Myocyte (in vitro differentiated cells): Measurements from ENCODE around the gene ALX4. TPM values are rescaled to one million over a fixed set of nuclear protein-coding genes. Genes with fewer than 3 reads are reported as not detected.
A peak's percentile ranks its signal among the peaks of the same experiment; 100 is the strongest.

Source experiments
- DNase-seq: peaks from one replicate; pipeline ENCODE4 v3.0.0-alpha.2; 2012; ENCODE audit warnings: low read depth
- total RNA-seq: library from RNA; depleted of rRNA; stranded (reverse); fragments of >200 nt; gene quantifications from 2 replicates; pipeline ENCODE4 v1.2.3, GENCODE V29; 2014

The ALX4 gene
- total RNA-seq, 1 donor from 2014 or later, result not detected

- no peak for DNase-seq
Observed at GRCh38 chr11:44268614-44269080, 41.3 kb downstream of the ALX4 start.

GRCh38 chr11:44267750-44268613 is 42.0 kb downstream of the ALX4 start:
- no peak for DNase-seq

- no peak for DNase-seq
Observed at GRCh38 chr11:44267006-44267749, 42.8 kb downstream of the ALX4 start.

- DNase-seq, result no peak
Observed at GRCh38 chr11:44266056-44266780, 43.7 kb downstream of the ALX4 start.

- DNase-seq, result no peak
Observed at GRCh38 chr11:44264761-44265160, 45.2 kb downstream of the ALX4 start.

GRCh38 chr11:44264438-44264749 is 45.5 kb downstream of the ALX4 start:
- no peak for DNase-seq

- DNase-seq, result no peak
Observed at GRCh38 chr11:44263738-44264437, 46.1 kb downstream of the ALX4 start.

GRCh38 chr11:44261800-44262591 is 47.9 kb downstream of the ALX4 start:
- DNase-seq, result no peak

- DNase-seq, result peak; percentile 60
Observed at GRCh38 chr11:44260081-44260480, 49.9 kb downstream of the ALX4 start.

GRCh38 chr11:44258839-44259420 is 51.0 kb downstream of the ALX4 start:
- DNase-seq, result peak; percentile 84

- DNase-seq, result peak; percentile 83
Observed at GRCh38 chr11:44258190-44258489, 51.8 kb downstream of the ALX4 start.

GRCh38 chr11:44257338-44258189 is 52.4 kb downstream of the ALX4 start:
- no peak for DNase-seq

- DNase-seq, result no peak
Observed at GRCh38 chr11:44256673-44257291, 53.2 kb downstream of the ALX4 start.

- no peak for DNase-seq
Observed at GRCh38 chr11:44255406-44256071, 54.4 kb downstream of the ALX4 start.

- DNase-seq, result no peak
Observed at GRCh38 chr11:44252999-44253602, 56.8 kb downstream of the ALX4 start.

GRCh38 chr11:44250421-44250820 is 59.5 kb downstream of the ALX4 start:
- DNase-seq, result no peak

GRCh38 chr11:44248109-44248508 is 61.8 kb downstream of the ALX4 start:
- DNase-seq, result no peak

- DNase-seq, result no peak
Observed at GRCh38 chr11:44247508-44247907, 62.4 kb downstream of the ALX4 start.
